ENCODE results near the gene CD200R1L. TPM values are rescaled to one million over a fixed set of nuclear protein-coding genes. Genes with fewer than 3 reads are reported as not detected.

CD200R1L gene
- polyA plus RNA-seq, 2 donors = not detected

- H3K36me3 ChIP-seq (ENCODE audit: control insufficient read depth in 2 of 2, insufficient read depth in 2 of 2, low read length in 1 of 2) = no peaks in the 10 kb centered on the region
- no peaks in the 10 kb centered on the region for H3K27me3 ChIP-seq (ENCODE audit: control insufficient read depth in 1 of 2, insufficient read depth in 2 of 2, low read length in 2 of 2)
- H3K27ac ChIP-seq (ENCODE audit: low read depth in 2 of 2, low read length in 1 of 2) = peak overlapping the region; percentile 71 to 96
- peaks cover 0 to 4% of the 10 kb centered on the region in 2 donors for H3K4me1 ChIP-seq (ENCODE audit: control insufficient read depth in 2 of 2, insufficient read depth in 2 of 2, low read length in 1 of 2)
- no peak overlapping the region for H3K4me3 ChIP-seq (ENCODE audit: low read depth in 1 of 2, low read length in 2 of 2)
- no peaks in the 10 kb centered on the region for H3K9me3 ChIP-seq (ENCODE audit: control insufficient read depth in 2 of 2, insufficient read depth in 1 of 2, low read depth in 1 of 2, low read length in 1 of 2)
- WGBS, 2 donors = 57 to 61% methylated on average over 6 of the region's 6 CpGs
Observed at GRCh38 chr3:112774293-112774926, 72.3 kb downstream of the CD200R1L start.

DNA sequence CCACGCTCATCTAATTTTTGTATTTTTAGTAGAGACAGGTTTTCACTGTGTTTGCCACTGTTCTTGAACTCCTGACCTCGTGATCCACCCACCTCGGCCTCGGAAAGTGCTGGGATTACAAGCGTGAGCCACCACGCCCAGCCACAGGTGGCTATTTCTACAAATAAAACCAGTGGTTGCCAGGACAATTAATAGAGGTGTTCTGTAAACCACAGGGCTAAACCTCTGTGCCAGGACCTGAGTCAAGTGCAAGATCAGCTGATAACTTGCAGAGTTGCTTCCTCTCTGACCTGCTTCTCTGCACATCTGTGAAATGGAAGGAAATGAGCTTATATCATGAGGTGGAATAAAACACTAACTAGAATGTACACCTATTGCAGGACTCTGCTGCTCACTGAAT is 72.8 kb downstream of the CD200R1L start:
- Histone ChIP-seq H3K36me3 (ENCODE audit: control insufficient read depth in 2 of 2, insufficient read depth in 2 of 2, low read length in 1 of 2) (no peaks in the 10 kb centered on the region), H3K4me1 (ENCODE audit: control insufficient read depth in 2 of 2, insufficient read depth in 2 of 2, low read length in 1 of 2) (peaks cover 0 to 4% of the 10 kb centered on the region in 2 donors), H3K27ac (ENCODE audit: low read depth in 2 of 2, low read length in 1 of 2) (peak overlapping the region; percentile 65 to 66), H3K27me3 (ENCODE audit: control insufficient read depth in 1 of 2, insufficient read depth in 2 of 2, low read length in 2 of 2) (no peaks in the 10 kb centered on the region), H3K4me3 (ENCODE audit: low read depth in 1 of 2, low read length in 2 of 2) (no peak overlapping the region), H3K9me3 (ENCODE audit: control insufficient read depth in 2 of 2, insufficient read depth in 1 of 2, low read depth in 1 of 2, low read length in 1 of 2) (no peaks in the 10 kb centered on the region)
- WGBS, 2 donors = 41 to 48% methylated on average over 6 of the region's 6 CpGs

DNA sequence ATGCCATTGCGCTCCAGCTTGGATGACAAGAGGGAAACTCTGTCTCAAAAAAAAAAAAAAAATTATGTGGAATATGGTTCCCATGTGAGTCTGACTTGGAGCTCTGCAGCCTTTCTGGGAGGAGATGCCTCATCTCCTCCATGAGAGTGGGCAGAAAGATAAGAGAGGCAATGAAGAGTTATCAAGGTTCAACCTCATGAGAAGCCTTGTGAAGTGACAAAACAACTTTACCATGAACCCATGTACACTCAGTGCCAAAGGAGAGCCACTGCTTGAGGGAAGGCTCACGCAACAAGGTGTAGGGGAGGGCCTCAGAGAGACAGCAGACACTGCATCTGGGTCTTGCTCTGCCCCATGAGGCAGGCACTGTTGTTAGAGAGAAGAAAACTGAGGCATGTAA is 75.7 kb downstream of the CD200R1L start:
- Histone ChIP-seq H3K27me3 (ENCODE audit: control insufficient read depth in 1 of 2, insufficient read depth in 2 of 2, low read length in 2 of 2) (no peaks in the 10 kb centered on the region), H3K27ac (ENCODE audit: low read depth in 2 of 2, low read length in 1 of 2) (peak overlapping the region in 1 of 2 donors; percentile 10), H3K9me3 (ENCODE audit: control insufficient read depth in 2 of 2, insufficient read depth in 1 of 2, low read depth in 1 of 2, low read length in 1 of 2) (no peaks in the 10 kb centered on the region), H3K4me3 (ENCODE audit: low read depth in 1 of 2, low read length in 2 of 2) (no peak overlapping the region), H3K4me1 (ENCODE audit: control insufficient read depth in 2 of 2, insufficient read depth in 2 of 2, low read length in 1 of 2) (peaks cover 0 to 4% of the 10 kb centered on the region in 2 donors), H3K36me3 (ENCODE audit: control insufficient read depth in 2 of 2, insufficient read depth in 2 of 2, low read length in 1 of 2) (no peaks in the 10 kb centered on the region)
- WGBS, 2 donors = 94 to 96% methylated on average over 2 of the region's 2 CpGs

DNA sequence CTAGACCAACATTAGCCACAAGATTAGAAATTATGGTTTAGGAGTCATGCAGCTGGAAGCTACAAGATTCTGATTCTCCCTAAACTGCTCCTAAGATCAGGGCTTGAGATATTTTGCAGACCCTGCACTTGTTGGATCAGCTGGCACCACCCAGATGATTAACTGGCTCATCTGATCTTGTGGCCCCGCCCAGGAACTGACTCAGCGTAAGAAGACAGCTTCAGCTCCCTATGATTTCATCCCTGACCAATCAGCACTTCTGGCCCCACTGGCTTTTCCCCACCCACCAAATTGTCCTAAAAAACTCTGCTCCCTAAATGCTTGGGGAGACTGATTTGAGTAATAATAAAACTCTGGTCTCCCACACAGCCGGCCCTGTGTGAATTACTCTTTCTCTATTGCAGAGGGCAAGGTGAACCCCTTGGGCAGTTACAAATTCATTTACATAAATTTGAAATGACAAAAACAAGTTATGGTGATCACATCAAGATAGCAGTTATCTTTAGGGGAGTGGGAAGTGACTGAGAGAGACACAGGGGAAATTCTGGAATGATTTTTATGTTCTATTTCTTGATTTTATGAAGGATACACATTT is 76.5 kb downstream of the CD200R1L start:
- 75 to 80% methylated on average over 3 of the region's 3 CpGs for WGBS, 2 donors
- no peaks in the 10 kb centered on the region for H3K36me3 ChIP-seq (ENCODE audit: control insufficient read depth in 2 of 2, insufficient read depth in 2 of 2, low read length in 1 of 2)
- H3K4me1 ChIP-seq (ENCODE audit: control insufficient read depth in 2 of 2, insufficient read depth in 2 of 2, low read length in 1 of 2) = peaks cover 0 to 1% of the 10 kb centered on the region in 2 donors
- no peaks in the 10 kb centered on the region for H3K27me3 ChIP-seq (ENCODE audit: control insufficient read depth in 1 of 2, insufficient read depth in 2 of 2, low read length in 2 of 2)
- H3K27ac ChIP-seq (ENCODE audit: low read depth in 2 of 2, low read length in 1 of 2) = peak overlapping the region; percentile 24 to 59
- no peak overlapping the region for H3K4me3 ChIP-seq (ENCODE audit: low read depth in 1 of 2, low read length in 2 of 2)
- H3K9me3 ChIP-seq (ENCODE audit: control insufficient read depth in 2 of 2, insufficient read depth in 1 of 2, low read depth in 1 of 2, low read length in 1 of 2) = no peaks in the 10 kb centered on the region

- Histone ChIP-seq H3K36me3 (ENCODE audit: control insufficient read depth in 2 of 2, insufficient read depth in 2 of 2, low read length in 1 of 2) (no peaks in the 10 kb centered on the region), H3K4me1 (ENCODE audit: control insufficient read depth in 2 of 2, insufficient read depth in 2 of 2, low read length in 1 of 2) (no peaks in the 10 kb centered on the region), H3K9me3 (ENCODE audit: control insufficient read depth in 2 of 2, insufficient read depth in 1 of 2, low read depth in 1 of 2, low read length in 1 of 2) (no peaks in the 10 kb centered on the region), H3K27me3 (ENCODE audit: control insufficient read depth in 1 of 2, insufficient read depth in 2 of 2, low read length in 2 of 2) (no peaks in the 10 kb centered on the region), H3K4me3 (ENCODE audit: low read depth in 1 of 2, low read length in 2 of 2) (no peak overlapping the region), H3K27ac (ENCODE audit: low read depth in 2 of 2, low read length in 1 of 2) (peak overlapping the region in 1 of 2 donors; percentile 24)
- 75 to 88% methylated on average over 1 of the region's 1 CpG for WGBS, 2 donors
Observed at GRCh38 chr3:112769286-112769978, 77.2 kb downstream of the CD200R1L start.

GRCh38 chr3:112767777-112768176 is 78.9 kb downstream of the CD200R1L start:
- no peaks in the 10 kb centered on the region for H3K9me3 ChIP-seq (ENCODE audit: control insufficient read depth in 2 of 2, insufficient read depth in 1 of 2, low read depth in 1 of 2, low read length in 1 of 2)
- no peaks in the 10 kb centered on the region for H3K27me3 ChIP-seq (ENCODE audit: control insufficient read depth in 1 of 2, insufficient read depth in 2 of 2, low read length in 2 of 2)
- WGBS, 2 donors = 77 to 79% methylated on average over 2 of the region's 2 CpGs
- no peak overlapping the region for H3K4me3 ChIP-seq (ENCODE audit: low read depth in 1 of 2, low read length in 2 of 2)
- H3K36me3 ChIP-seq (ENCODE audit: control insufficient read depth in 2 of 2, insufficient read depth in 2 of 2, low read length in 1 of 2) = no peaks in the 10 kb centered on the region
- no peak overlapping the region for H3K27ac ChIP-seq (ENCODE audit: low read depth in 2 of 2, low read length in 1 of 2)
- no peaks in the 10 kb centered on the region for H3K4me1 ChIP-seq (ENCODE audit: control insufficient read depth in 2 of 2, insufficient read depth in 2 of 2, low read length in 1 of 2)

DNA sequence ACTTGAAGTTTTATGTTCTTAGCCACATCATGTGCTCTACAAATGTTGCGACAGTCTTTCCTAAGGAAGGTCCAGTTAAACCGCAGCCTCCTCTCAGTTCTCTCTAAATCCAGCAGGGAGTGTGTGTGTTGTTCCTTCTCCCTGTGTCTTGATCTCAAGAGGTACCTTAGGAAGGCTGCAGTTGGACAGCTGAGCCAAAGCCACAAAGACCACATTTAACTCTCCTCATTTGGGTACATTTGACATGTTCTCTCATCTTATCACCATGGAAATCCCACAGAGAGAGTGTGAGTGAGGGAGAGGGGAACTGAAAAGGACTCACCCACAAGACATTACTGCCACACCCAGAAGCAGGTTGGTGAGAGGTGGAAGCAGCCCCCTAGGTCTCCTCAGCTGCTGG is 79.5 kb downstream of the CD200R1L start:
- H3K4me3 ChIP-seq (ENCODE audit: low read depth in 1 of 2, low read length in 2 of 2) = no peak overlapping the region

More for the DNA sequence above, 79.5 kb downstream of the CD200R1L start:
- Histone ChIP-seq H3K9me3 (ENCODE audit: control insufficient read depth in 2 of 2, insufficient read depth in 1 of 2, low read depth in 1 of 2, low read length in 1 of 2) (no peaks in the 10 kb centered on the region), H3K27ac (ENCODE audit: low read depth in 2 of 2, low read length in 1 of 2) (no peak overlapping the region), H3K27me3 (ENCODE audit: control insufficient read depth in 1 of 2, insufficient read depth in 2 of 2, low read length in 2 of 2) (no peaks in the 10 kb centered on the region), H3K4me1 (ENCODE audit: control insufficient read depth in 2 of 2, insufficient read depth in 2 of 2, low read length in 1 of 2) (no peaks in the 10 kb centered on the region), H3K36me3 (ENCODE audit: control insufficient read depth in 2 of 2, insufficient read depth in 2 of 2, low read length in 1 of 2) (no peaks in the 10 kb centered on the region)
- 86 to 89% methylated on average over 2 of the region's 2 CpGs for WGBS, 2 donors

Other genes starting within 250 kb of the CD200R1L start
- gene CCDC80, start 205.7 kb downstream of the CD200R1L start, polyA plus RNA-seq = 1 to 10 TPM; 3.3 to 6.2 TPM
- gene CD200R1, start 128.2 kb upstream of the CD200R1L start, polyA plus RNA-seq = 1 to 10 TPM; 1.5 to 2.2 TPM
- 10 to 100 TPM in 1 of 2 donors, 1 to 10 TPM in 1; 4.7 to 14.8 TPM for gene GTPBP8, start 144.1 kb upstream of the CD200R1L start, polyA plus RNA-seq